ENCODE results near the gene ARHGDIG.

Gene ARHGDIG

GRCh38 chr16:280552-280951 is at the start of gene ARHGDIG:
ARHGDIG (plus strand) TSS chr16:280591; CDS start chr16:280681, 90 bp downstream.
- H3K27me3 ChIP-seq (ENCODE audit: control insufficient read depth, low read length) = peaks cover 8% of the 10 kb centered on the region; the same call in 1 of the 2 replicates
- H3K4me2 ChIP-seq (ENCODE audit: low read length) = no peak within 1 kb of the TSS
- H3K36me3 ChIP-seq (ENCODE audit: control insufficient read depth, low read length) = no peaks in the 10 kb centered on the region
- H3K9me3 ChIP-seq (ENCODE audit: control insufficient read depth, insufficient read depth, low read length) = no peaks in the 10 kb centered on the region
- no peaks in the 10 kb centered on the region for H3F3A ChIP-seq (ENCODE audit: control insufficient read depth, insufficient read depth)
- H3K27ac ChIP-seq (ENCODE audit: low read depth, low read length) = no peak within 1 kb of the TSS
- TF ChIP-seq CTCF (IDR thresholded peaks at IDR 0.05; ENCODE audit: low read depth, low read length, poor library complexity, severe bottlenecking) (no peak), EZH2phosphoT487 (IDR thresholded peaks at IDR 0.05; ENCODE audit: borderline replicate concordance, low read length) (no peak)
- H3K9me2 ChIP-seq (replicated peaks; ENCODE audit: control insufficient read depth, low read length) = no peaks in the 10 kb centered on the region
- peaks cover 8% of the 10 kb centered on the region for H3K4me1 ChIP-seq (ENCODE audit: control insufficient read depth, low read length)
- H3K79me2 ChIP-seq (ENCODE audit: control insufficient read depth, low read length) = no peaks in the 10 kb centered on the region
- no peak within 1 kb of the TSS for H3K4me3 ChIP-seq (ENCODE audit: low read length)
- no peaks in the 10 kb centered on the region for H4K20me1 ChIP-seq (ENCODE audit: control insufficient read depth, insufficient read depth, low read depth, low read length)

GRCh38 chr16:230949-231348 is 49.4 kb upstream of the ARHGDIG start:
- Histone ChIP-seq H3K27me3 (ENCODE audit: control insufficient read depth, low read length) (no peaks in the 10 kb centered on the region), H3K4me3 (ENCODE audit: low read length) (no peak overlapping the region), H3K4me2 (ENCODE audit: low read length) (no peak overlapping the region), H3K36me3 (ENCODE audit: control insufficient read depth, low read length) (peaks cover 29% of the 10 kb centered on the region), H3K79me2 (ENCODE audit: control insufficient read depth, low read length) (peaks cover 42% of the 10 kb centered on the region), H4K20me1 (ENCODE audit: control insufficient read depth, insufficient read depth, low read depth, low read length) (peaks cover 21% of the 10 kb centered on the region), H3K9me2 (replicated peaks; ENCODE audit: control insufficient read depth, low read length) (no peaks in the 10 kb centered on the region), H3K4me1 (ENCODE audit: control insufficient read depth, low read length) (peaks cover 36% of the 10 kb centered on the region), H3K9me3 (ENCODE audit: control insufficient read depth, insufficient read depth, low read length) (no peaks in the 10 kb centered on the region), H3K27ac (ENCODE audit: low read depth, low read length) (no peak overlapping the region), H3F3A (ENCODE audit: control insufficient read depth, insufficient read depth) (peaks cover 8% of the 10 kb centered on the region)
- no peak for TF ChIP-seq EZH2phosphoT487 (IDR thresholded peaks at IDR 0.05; ENCODE audit: borderline replicate concordance, low read length)
- TF ChIP-seq CTCF (IDR thresholded peaks at IDR 0.05; ENCODE audit: low read depth, low read length, poor library complexity, severe bottlenecking) = no peak

GRCh38 chr16:234468-235305 is 45.7 kb upstream of the ARHGDIG start, which contains the start of gene FAM234A:
FAM234A (plus strand) TSS chr16:234821; CDS start chr16:254414, 19,593 bp downstream.
- TF ChIP-seq CTCF (IDR thresholded peaks at IDR 0.05; ENCODE audit: low read depth, low read length, poor library complexity, severe bottlenecking) = peak; percentile 67
- no peak for TF ChIP-seq EZH2phosphoT487 (IDR thresholded peaks at IDR 0.05; ENCODE audit: borderline replicate concordance, low read length)
- peak within 1 kb of the TSS; percentile 98 for H3K4me2 ChIP-seq (ENCODE audit: low read length)
- peaks cover 18% of the 10 kb centered on the region for H3K79me2 ChIP-seq (ENCODE audit: control insufficient read depth, low read length)
- no peaks in the 10 kb centered on the region for H3K9me2 ChIP-seq (replicated peaks; ENCODE audit: control insufficient read depth, low read length)
- H3K36me3 ChIP-seq (ENCODE audit: control insufficient read depth, low read length) = no peaks in the 10 kb centered on the region
- H4K20me1 ChIP-seq (ENCODE audit: control insufficient read depth, insufficient read depth, low read depth, low read length) = no peaks in the 10 kb centered on the region
- no peaks in the 10 kb centered on the region for H3K27me3 ChIP-seq (ENCODE audit: control insufficient read depth, low read length)
- no peaks in the 10 kb centered on the region for H3K9me3 ChIP-seq (ENCODE audit: control insufficient read depth, insufficient read depth, low read length)
- H3K4me3 ChIP-seq (ENCODE audit: low read length) = peak within 1 kb of the TSS; percentile 87
- H3K4me1 ChIP-seq (ENCODE audit: control insufficient read depth, low read length) = peaks cover 18% of the 10 kb centered on the region
- H3F3A ChIP-seq (ENCODE audit: control insufficient read depth, insufficient read depth) = peaks cover 11% of the 10 kb centered on the region
- peak within 1 kb of the TSS; percentile 80 for H3K27ac ChIP-seq (ENCODE audit: low read depth, low read length)

Measured in DOHH2 (cell line).